ENCODE data around the gene ERGIC2.

- TF ChIP-seq POLR2AphosphoS5 (IDR thresholded peaks at IDR 0.05; ENCODE audit: insufficient read depth in 1 of 2, low read depth in 1 of 2) (no peak), POLR2A (IDR thresholded peaks at IDR 0.05) (no peak)
These were observed 1.3 kb upstream of the ERGIC2 start for GRCh38 chr12:29382251-29382650.
